MG63 (cell line): ENCODE measurements around the gene RMI2. TPM values are rescaled to one million over a fixed set of nuclear protein-coding genes. Genes with fewer than 3 reads are reported as not detected.

Experiments used
- DNase-seq: peaks from one replicate; pipeline ENCODE4 v3.0.0-alpha.2; 2020
- H3K27me3 ChIP-seq: fragments of 250-450 bp; sonication (Bioruptor Pico); 2 replicates; pipeline ENCODE4 v1.5.1; 2020; ENCODE audit warnings: mild to moderate bottlenecking, moderate library complexity
- H3K36me3 ChIP-seq: fragments of 250-450 bp; sonication (Bioruptor Pico); 2 replicates; pipeline ENCODE4 v1.5.1; 2020; ENCODE audit warnings: mild to moderate bottlenecking, moderate library complexity
- H3K4me3 ChIP-seq: fragments of 250-450 bp; sonication (Bioruptor Pico); 2 replicates; pipeline ENCODE4 v1.5.1; 2020; ENCODE audit warnings: mild to moderate bottlenecking, moderate library complexity
- H3K9me3 ChIP-seq: fragments of 250-450 bp; sonication (Bioruptor Pico); 2 replicates; pipeline ENCODE4 v1.5.1; 2020; ENCODE audit warnings: mild to moderate bottlenecking, moderate library complexity
- total RNA-seq: library from RNA; depleted of rRNA; stranded (reverse); fragments of >200 nt; shearing (Covaris generic); gene quantifications from 2 replicates; pipeline ENCODE4 v1.2.3, GENCODE V29; 2014; ENCODE audit warnings: low replicate concordance

Gene RMI2
- total RNA-seq, 1 experiment from 2014 or later: 25.8 TPM

DNA sequence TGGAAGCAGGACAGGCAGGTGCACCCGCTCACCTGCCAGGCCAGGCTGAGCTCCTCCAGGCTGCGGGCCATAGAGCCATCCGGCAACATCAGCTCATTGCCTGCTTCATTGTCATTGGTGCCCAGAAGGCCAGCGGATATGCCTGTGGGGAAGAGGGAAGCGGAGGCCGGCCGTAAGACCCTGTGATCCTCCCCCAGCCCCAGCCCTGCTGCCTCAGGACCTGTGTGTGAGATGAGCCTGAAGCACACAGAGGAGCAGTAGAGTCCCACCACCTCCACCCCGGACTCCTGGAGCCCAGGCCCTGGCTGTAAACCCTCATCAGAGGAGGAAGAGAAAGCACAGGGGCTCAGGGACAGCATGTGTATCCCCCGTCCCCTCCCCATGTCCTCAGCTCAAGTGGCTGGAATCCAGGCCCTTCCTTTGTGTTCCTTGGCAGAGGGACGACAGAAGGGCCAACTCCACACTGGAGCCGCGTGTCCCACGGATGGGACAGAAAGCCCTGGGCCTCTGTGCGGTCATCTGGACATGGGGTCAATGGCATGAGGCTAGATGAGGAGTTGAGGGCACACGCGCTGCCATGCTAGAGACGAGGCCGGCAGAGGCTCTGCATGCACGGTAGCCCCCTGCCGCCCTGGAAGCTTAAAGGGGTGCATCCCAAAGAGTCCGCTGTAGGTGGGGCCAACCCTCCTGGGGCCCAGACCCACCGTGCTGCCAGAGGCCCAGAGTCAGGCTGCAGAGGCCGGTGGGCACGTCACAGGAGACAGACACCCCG lies 39.1 kb downstream of the RMI2 start:
- no peak for DNase-seq
- no peaks in the 10 kb centered on the region for H3K27me3 ChIP-seq
- no peaks in the 10 kb centered on the region for H3K36me3 ChIP-seq
- H3K4me3 ChIP-seq: no peak overlapping the region
- no peaks in the 10 kb centered on the region for H3K9me3 ChIP-seq

DNA sequence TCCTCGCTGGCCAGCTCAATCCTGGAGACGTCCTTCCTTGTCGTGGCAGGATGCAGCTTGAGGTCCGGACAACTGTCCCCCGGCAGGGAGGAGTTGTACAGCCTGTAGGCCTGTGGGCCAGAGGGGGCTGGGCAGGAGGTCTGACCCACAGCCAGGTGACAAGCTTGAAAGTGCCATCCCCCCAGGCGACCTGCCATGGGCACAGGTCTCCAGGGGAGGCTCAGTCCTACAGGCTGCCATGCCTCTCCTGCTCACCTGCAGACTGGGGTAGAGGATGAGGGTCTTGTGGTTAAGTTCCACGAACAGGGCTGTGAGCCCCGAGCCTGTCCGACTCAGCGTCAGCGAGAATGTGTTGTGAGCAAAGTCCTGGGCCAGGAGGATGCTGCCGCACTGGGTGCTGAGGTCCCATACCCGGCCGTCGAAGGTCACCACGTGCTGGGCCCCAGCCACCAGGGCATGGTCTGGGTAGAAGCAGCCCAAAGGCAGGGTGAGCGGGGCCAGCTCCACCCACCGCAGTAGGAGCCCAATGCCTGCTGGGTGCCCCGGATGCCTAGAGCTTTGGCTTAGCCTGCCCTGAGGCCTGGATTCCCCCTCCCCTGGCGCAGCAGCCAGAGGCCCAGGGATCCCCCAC lies 39.8 kb downstream of the RMI2 start:
- Histone ChIP-seq H3K9me3 (no peaks in the 10 kb centered on the region), H3K4me3 (no peak overlapping the region), H3K36me3 (no peaks in the 10 kb centered on the region), H3K27me3 (no peaks in the 10 kb centered on the region)
- DNase-seq: no peak

DNA sequence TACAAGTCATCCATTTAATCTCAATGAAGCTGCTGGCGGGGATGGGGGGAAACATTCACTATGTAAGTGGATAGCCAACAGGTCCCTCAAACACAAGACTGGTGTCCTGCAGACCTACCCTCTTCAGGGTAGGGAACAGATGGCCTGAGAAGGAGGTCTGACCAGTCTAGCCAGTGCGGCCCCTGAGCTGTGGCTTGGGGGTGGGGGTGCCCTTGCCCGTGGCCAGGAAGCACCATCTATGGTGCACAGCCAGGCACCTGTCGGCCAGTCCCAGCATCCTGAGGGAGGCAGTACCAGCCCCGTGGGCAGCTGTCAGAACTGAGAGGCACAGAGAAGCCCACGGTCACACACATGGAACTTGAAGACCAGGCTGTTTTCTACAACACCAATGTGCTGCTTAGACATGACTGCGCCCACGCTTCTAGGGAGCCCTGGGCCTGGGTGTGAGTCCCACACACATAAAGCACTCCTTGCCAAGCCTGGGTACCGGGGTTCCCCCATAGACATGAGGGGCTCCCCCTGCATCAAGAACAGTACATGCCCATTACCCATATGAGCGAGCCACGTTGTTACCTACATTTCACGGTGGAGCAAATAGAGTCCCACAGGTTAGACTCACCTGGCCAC lies 40.9 kb downstream of the RMI2 start:
- DNase-seq: no peak
- H3K27me3 ChIP-seq: no peaks in the 10 kb centered on the region
- no peaks in the 10 kb centered on the region for H3K9me3 ChIP-seq
- H3K36me3 ChIP-seq: no peaks in the 10 kb centered on the region
- no peak overlapping the region for H3K4me3 ChIP-seq

DNA sequence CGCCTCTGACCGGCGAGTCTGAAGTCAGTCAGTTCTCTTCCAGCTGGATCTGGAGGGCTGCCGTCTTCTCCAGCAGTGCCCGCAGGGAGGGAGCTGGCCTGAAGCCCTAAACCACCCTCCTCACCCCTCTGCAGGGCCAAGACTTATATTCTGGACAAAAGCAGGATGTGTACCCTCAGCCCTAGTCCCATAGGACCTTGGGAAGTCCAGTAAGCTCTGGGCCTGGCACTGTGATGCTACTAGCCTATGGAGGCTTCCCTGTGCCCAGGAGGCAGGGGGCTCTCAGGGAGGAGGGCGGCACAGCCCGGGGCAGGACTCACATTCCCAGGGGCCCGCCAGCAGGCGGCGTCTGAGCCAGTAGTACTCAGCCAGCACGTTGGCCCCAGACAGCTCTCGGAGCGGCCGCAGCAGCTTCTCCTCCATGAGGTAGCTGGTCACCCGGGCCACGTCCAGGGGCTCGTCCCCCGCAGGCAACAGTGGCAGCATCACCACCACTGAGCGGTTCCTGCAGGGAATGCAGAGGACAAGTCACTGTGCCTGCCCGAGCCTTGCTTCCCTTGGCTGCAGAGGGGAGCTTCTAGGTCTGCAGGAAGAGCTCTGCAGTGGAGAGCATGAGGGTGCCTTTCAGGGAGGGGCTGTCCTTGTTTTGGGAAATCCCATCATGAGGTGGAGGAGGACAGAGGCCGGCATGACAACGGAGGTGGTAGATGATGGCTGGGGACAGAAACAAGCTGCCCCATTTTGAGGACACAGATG lies 41.7 kb downstream of the RMI2 start:
- Histone ChIP-seq H3K4me3 (no peak overlapping the region), H3K27me3 (no peaks in the 10 kb centered on the region), H3K9me3 (no peaks in the 10 kb centered on the region), H3K36me3 (no peaks in the 10 kb centered on the region)
- DNase-seq: peak; percentile 32

DNA sequence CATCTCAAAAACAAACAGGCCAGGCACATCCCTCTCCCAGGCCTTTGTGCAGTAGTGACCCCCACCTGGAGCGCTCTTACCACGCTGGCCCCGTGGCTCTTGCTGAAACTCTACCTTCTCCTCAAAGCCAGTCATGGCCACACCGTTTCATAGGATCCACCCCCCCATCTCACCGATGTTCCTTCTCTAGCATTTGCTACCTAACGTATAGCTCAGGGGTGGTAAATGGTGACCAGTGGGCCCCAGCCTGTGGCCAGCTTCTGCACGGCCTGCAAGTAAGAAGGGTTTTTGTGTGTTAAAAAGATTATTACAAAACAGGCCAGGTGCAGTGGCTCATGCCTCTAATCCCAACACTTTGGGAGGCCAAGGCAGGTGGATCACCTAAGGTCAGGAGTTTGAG lies 43.8 kb downstream of the RMI2 start:
- Histone ChIP-seq H3K9me3 (no peaks in the 10 kb centered on the region), H3K27me3 (no peaks in the 10 kb centered on the region), H3K36me3 (no peaks in the 10 kb centered on the region), H3K4me3 (no peak overlapping the region)
- no peak for DNase-seq

DNA sequence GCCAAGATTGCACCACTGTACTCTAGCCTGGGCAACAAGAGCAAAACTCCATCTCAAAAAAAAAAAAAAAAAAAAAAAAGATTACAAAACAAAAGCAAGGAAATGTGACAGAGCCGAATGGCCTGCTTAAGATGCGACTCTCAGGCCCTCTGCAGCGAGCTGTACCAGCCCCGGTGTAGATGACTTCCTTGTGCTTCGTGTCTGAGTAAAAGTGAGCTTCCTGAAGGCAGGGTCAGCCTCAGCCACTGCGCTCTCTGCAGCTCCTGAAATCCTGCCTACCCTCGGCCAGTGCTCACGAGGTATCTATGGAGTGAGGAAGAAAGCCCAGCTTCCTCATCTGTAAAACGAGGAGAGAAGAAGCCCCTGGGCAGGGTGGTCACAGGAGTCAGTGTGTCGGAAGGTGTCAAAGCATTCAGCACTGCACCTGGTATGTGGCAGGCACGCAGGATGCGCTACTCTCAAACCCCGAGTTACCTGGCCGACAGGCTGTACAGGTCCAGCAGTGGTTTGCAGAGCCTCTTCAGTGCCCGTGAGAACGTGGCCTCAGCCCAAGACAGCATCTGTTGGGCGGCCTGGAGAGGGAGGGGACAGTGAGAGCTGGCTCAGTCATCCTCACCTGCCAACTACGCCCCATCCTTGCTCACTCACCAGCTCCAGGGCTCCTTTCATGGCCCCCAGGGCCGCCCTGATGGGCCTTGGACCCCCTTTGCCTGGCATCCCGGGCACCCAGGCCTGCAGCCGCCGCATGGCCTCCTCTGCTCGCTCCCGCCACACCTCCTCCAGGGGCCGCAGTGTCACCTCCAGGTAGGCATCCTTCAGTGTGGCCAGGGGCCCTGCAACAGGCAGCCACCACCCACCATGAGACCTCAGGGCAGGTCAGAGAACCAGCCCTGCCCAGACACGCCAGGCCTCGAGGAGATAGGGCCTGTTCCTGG lies 44.6 kb downstream of the RMI2 start:
- no peak overlapping the region for H3K4me3 ChIP-seq
- no peaks in the 10 kb centered on the region for H3K36me3 ChIP-seq
- no peaks in the 10 kb centered on the region for H3K9me3 ChIP-seq
- no peaks in the 10 kb centered on the region for H3K27me3 ChIP-seq
- DNase-seq: no peak

DNA sequence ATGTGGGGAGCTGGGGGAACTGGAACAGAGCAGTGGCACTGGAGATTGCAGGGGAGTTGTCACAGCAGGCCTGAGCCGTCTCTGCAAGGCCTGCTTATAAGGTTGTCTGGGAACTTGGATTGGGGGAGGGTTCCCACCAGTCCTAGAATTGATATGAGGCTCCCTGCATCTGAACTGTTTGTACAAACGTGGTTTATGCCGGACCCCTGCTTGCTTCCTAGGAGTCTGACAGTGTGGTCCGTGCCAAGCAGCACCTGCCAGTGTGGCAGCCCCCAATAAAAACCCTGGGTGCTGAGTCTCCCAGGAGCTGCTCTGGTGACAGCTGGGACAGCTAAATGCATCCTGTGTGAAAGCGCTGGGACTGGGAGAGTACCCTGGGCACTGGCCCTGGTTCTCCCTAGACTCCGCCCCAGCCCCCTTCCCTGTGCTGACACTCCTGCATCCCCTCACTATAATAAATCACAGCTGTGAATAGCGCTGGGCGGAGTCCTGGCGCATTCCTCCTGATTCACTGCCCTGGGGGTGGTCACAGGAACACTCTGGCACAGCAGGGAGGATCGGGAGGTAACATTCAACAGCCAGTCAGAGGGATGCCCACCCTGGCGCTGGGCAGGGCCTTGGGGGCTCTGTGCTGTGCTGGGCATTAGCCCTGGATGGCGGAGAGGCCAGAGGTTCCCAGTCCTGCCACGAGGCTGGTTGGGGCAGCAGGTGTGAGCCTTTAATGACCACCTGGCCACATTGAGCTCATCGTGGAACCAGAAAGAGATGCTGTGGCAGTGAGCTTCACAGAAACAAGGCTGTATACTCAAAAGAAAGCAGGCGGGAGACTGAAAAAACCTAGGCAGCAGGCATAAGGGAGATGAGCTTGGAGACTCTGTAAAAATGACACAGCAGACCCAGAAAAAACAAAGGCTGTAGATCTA lies 45.6 kb downstream of the RMI2 start:
- no peak for DNase-seq
- Histone ChIP-seq H3K27me3 (no peaks in the 10 kb centered on the region), H3K4me3 (no peak overlapping the region)

DNA sequence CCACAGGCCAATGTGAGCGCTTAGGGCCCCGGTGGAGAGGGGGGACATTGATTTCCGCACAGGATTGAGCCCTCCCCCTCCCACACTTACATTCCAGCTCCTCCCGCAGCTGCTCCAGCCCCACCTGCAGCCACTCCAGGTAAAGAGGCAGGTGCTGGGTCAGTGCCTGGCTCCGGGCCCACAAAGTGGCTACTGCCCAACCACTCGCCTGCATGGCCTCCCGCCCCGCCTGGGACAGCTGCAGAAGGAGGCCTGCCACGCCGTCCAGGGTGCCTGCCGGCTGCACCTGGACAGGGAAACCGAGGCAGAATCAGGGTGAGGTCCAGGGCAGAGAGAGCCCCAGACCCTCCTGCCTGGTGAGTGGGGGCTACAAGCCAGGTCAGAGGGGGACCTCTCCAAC lies 46.3 kb downstream of the RMI2 start:
- Histone ChIP-seq H3K27me3 (no peaks in the 10 kb centered on the region), H3K36me3 (no peaks in the 10 kb centered on the region), H3K4me3 (no peak overlapping the region), H3K9me3 (no peaks in the 10 kb centered on the region)
- no peak for DNase-seq

More for the DNA sequence above, 45.6 kb downstream of the RMI2 start:
- Histone ChIP-seq H3K9me3 (no peaks in the 10 kb centered on the region), H3K36me3 (no peaks in the 10 kb centered on the region)

DNA sequence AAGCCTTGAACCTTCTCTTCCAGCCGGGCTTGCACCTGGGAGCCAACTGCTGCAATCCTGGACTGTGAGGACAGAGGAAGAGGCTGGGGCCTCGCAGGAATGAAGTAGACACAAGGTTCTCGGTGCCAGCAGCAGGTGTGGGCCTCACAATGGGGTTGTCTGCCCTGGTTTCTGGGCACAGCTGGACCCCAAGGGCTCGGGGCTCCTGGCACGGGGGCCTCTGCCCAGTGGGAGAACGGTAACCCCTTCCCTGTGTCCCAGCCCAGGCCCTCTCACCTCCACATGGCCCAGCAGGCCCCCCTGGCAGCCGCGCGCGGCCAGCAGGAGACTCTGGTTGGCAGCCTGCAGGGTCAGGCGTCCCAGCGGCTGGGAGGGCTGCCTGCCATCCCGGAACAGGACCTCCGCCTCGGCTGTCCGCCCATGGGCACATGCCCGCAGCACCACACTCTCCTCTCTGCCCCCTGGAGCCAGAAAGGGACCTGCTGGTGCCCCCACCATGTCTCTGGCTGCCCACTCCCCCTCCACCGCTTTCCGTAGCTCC lies 46.9 kb downstream of the RMI2 start:
- no peaks in the 10 kb centered on the region for H3K36me3 ChIP-seq
- H3K9me3 ChIP-seq: no peaks in the 10 kb centered on the region
- DNase-seq: no peak
- no peaks in the 10 kb centered on the region for H3K27me3 ChIP-seq
- no peak overlapping the region for H3K4me3 ChIP-seq

DNA sequence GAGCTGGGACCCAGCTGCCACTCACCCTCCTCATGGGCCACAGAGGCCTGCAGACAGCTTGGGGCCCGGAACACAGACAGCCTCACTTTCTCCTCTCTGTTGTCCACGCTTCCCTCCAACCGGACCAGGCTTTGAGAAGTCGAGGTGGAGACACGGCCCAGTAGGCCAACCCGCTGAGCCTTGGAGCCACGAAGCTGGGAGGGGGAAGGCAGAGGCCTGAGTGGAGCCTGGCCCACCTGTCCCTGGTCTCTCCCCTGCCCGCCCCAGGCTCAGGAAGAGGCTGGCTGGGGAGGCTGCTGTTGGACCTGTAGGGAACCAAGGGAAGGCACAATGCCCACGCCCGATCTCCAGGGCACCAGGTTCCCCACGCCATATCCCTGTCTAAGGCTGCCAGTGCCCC lies 48.1 kb downstream of the RMI2 start:
- no peaks in the 10 kb centered on the region for H3K27me3 ChIP-seq
- no peaks in the 10 kb centered on the region for H3K9me3 ChIP-seq
- no peaks in the 10 kb centered on the region for H3K36me3 ChIP-seq
- no peak for DNase-seq
- H3K4me3 ChIP-seq: no peak overlapping the region

DNA sequence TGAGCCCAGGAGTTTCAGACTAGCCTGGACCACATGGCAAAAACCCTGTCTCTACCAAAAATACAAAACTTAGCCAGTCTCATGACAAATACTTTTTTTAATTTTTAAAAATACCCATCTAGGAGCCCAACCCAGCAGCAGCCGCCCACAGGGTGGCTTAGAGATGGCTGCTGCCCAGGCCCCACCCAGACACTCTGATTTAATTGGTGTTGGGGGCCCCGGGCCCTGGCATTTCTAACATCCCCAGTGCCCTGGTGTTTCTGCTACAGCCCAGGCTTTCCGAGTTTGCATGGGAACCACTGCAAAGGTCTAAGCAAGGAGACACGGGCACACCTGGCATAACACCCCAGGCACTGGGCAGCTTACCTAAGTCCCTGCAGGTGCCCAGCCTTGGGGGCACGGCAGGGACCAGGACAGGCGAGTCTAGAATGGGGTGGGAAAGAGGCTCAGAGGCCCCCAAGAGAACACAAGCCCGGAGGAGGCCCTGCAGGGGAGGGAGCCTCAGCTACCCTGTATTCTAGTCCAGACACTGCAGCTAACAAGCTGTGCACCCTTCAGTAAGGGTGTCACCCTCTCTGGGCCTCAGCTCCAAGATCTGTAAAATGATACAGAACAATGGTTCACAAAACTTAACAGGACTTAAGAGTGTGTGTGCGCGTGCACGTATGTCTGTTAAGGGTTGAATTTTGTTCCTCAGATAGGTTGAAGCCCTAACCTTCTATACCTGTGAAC lies 48.8 kb downstream of the RMI2 start:
- no peaks in the 10 kb centered on the region for H3K36me3 ChIP-seq
- DNase-seq: no peak
- H3K4me3 ChIP-seq: no peak overlapping the region
- no peaks in the 10 kb centered on the region for H3K9me3 ChIP-seq
- H3K27me3 ChIP-seq: no peaks in the 10 kb centered on the region

DNA sequence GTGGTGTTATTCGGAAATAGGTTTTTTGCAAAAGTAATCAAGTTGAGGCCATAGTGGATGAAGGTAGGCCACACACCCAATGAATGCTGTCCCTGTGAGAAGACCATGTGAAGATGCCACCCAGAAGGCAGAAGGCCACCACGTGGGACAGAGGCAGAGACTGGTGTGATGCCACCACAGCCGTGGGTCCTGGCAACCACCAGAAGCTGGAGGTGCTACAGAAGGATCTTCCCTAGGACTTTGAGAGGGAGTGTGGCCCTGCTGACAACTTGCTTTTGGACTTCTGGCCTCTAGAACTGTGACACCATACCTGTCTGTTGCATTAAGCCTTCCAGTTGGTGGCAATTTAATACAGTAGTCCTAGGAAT lies 49.3 kb downstream of the RMI2 start:
- Histone ChIP-seq H3K9me3 (no peaks in the 10 kb centered on the region), H3K36me3 (no peaks in the 10 kb centered on the region), H3K4me3 (no peak overlapping the region), H3K27me3 (no peaks in the 10 kb centered on the region)
- no peak for DNase-seq

DNA sequence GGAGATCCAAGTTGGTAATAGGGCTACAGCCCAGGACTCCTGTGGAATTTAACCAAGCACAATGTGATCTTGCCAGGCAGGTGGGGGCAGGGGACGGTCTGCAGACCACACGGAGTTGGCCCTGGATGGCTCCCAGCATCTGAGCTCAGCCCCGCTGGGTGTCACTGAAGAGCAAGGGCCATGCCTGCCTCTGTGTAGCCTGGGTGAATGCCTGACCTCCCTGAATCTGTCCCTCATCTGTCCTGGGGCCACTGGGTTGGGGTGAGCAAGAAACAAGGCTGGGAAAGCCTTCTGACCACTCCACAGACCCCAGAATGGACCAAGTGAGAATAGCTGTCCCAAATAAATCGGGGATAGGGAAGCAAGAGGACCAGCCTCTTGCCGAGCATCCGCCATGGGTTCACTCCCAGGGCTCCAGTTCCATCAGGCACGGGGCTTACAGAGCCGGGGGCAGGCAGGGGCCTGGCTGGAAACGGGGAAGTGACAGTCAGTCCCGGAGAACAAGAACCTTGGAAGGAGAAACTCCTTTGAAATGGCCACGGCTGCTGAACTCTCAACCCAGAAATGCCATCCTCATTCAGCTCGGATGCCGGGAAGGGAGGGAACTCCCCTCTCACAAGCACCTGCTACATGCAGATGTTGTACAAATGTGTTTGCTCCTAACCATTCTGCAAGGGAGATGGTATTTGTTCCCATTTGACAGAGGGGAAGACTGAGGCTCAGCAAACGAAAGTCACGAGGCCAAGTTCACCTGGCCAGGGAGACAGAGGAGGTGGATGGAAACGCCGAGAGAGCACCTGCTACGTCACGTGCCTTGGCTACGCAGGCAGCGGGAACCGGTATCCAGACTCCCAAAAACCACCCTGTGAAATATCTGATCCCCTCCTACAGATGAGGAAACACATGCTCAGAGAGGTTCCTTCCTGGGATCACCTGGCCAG lies 50.0 kb downstream of the RMI2 start:
- H3K36me3 ChIP-seq: no peaks in the 10 kb centered on the region
- no peaks in the 10 kb centered on the region for H3K9me3 ChIP-seq
- no peak for DNase-seq
- no peaks in the 10 kb centered on the region for H3K27me3 ChIP-seq
- no peak overlapping the region for H3K4me3 ChIP-seq

DNA sequence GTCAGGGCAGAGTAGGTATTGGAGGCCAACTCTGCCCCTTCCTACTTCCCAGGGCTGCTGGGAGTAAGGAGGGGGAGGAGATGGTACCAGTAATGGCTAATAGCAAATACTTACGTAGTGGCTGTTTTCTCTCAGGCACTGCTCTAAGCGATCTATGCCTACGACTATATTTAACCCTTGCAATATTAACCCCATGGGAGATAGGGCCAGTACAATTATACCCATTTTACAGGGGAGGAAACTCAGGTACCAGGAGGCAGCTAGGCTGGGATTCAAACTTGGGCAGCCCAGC lies 50.6 kb downstream of the RMI2 start:
- no peak for DNase-seq
- Histone ChIP-seq H3K27me3 (no peaks in the 10 kb centered on the region), H3K36me3 (no peaks in the 10 kb centered on the region), H3K4me3 (no peak overlapping the region), H3K9me3 (no peaks in the 10 kb centered on the region)
